Activated CD8-positive, alpha-beta memory T cell treated with anti-CD3 and anti-CD28 coated beads, Interleukin-2, amount 50 U/mL, for 24 hours (primary cell): ENCODE results near the gene CSRP1.
"Not testable (repeated sequence)": the region's sequence is repeated elsewhere in the genome, so short reads cannot be mapped to it uniquely, and the experiment has no call there.

Source experiments
- DNase-seq: peaks from one replicate; pipeline ENCODE4 v3.0.0-alpha.2; 2020; ENCODE audit errors: extremely low read depth

The CSRP1 gene

DNA sequence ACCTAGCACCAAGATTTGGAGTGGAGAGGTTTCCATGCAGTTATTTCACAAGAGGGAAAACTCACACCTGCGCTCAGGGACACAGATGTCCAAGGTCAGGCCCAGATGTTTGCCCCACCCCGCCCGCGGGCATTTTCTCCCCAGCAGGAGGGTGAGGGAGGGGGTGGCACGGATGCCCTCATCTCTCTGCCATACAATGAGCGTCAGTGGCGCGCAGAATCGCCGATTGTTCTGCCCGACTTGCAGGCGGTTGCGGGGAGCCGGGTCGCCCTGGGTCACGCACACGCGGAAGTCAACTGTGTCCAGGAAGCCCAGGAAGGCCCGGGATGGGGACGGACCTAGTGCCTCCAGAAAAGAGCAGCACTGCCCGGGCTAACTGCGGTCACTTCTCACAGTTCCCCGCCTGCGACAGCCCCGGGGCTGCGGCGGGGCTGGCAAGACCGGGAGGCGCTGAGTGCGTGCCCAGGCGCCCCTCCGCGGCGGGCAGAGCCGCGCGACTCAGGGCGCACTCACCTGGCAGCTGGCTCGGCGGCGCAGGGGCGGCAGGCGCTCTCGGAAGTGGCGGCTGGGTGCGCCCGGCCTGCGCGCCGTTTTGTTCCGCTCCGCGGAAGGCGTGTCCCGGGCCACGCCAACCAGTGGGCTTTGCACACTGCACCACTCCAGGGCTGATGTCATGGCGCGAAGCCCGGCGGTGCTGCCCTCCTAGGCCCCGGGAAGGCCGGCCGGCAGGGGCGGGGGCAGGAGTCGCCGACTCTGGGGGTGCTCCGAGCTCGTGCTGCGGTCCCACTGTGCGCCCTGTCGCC is at the start of gene CSRP1:
Gene CSRP1 (minus strand): TSS at position 567 of the 803 bp plus-strand sequence. CDS start 10,820 bp downstream, outside the sequence.
- peak; percentile 49 for DNase-seq

DNA sequence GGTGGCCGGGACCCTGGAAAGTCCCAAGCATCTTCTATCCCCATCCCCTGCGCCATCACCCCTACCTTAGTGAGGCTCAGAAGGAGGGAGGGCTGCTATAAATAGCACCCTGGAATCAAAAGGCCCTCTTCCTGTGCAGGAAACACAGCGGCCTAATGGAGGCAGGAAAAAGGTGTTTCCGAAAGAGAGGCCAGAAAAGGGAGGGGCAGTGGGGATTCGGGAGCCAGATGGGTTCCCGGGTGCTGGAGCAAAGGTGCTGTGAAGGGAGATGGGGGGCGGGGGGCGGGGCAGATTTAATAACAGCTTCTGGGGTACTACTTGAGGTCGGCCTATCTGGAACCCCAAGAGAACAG is 48.6 kb upstream of the CSRP1 start:
- DNase-seq = no peak

DNA sequence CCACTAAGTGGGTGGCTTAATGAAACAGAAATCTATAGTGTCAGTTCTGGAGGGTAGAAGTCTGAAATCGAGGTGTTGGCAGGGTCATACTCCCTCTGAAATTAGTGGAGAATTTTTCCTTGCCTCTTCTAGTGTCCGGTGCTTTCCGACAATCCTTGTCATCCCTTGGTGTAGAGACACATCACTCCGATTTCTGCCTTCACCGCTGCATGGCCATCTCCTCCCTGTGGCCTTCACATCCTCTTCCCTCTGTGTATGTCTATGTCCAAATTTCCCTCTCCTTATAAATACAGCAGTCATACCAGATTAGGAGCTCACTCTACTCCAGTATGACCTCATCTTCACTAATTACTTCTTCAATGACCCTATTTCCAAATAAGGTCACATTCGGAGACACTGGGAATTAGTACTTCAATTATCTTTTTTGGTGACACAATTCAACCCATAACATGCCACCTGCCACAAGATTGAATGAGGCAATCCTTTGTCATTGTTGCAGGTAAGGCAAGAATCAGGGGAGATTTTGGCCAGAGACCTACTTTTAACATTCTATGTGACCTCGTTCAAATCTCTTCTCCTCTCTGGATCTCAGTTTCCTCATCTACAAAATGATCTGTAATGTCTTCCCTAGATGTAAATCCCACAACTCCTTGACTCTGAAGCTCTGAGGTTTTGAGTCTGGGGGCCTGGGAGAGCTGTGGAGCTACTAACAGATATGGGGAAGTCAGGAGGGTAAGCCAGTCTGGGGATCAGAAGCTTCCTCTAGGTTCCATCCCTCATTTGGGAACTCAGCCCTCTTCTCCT is 48.1 kb upstream of the CSRP1 start:
- no peak for DNase-seq

DNA sequence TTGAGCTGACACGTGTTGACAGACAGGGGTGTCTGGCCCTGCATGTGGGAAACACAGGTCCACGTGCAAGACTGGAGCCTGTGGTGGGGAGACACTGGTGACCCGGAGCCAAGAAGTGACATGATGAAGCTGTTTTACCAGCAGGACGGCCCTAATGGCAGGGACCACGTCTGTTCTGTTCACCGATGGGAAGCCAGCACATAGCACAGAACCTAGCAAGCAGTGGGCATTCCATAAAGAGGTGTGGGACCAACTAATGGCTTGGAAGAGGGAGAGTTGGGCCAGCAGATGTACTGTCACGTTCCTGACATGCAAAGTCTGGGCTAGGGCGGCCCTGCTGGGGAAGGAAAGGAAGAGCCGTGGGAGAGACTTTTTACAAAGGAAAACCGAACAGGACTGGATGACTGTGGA is 47.3 kb upstream of the CSRP1 start:
- DNase-seq = no peak

DNA sequence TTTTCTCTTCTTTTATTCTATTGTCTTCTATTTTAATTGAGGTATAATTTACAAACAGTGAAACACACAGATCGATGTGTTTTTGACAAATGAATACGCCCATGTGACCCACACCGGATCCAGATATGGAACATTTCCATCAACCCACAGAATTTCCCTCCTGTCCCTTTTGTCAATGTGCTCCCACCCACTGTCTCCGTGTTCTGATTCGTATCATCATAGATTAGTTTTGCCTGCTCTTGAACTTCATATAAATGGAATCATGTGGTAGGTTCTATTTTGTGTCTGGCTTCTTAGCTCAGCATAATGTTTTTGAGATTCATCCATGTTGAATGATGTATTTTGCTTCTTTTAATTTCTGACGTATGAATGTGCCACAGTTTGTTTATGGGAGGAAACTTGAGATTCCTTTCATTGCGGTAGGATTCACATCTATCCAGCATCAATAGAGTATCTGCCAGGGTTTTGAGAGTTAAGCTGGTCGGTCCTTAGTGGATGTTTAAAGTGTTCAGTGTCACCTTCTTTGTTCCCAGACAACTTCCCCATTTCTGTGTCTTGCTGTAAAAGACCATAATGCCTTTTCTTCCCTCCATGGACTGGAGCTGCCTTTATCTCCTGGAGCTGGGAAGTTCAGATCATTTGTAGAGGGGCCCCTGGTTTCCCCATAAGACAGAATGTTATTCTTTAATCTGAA is 46.7 kb upstream of the CSRP1 start:
- DNase-seq = no peak

DNA sequence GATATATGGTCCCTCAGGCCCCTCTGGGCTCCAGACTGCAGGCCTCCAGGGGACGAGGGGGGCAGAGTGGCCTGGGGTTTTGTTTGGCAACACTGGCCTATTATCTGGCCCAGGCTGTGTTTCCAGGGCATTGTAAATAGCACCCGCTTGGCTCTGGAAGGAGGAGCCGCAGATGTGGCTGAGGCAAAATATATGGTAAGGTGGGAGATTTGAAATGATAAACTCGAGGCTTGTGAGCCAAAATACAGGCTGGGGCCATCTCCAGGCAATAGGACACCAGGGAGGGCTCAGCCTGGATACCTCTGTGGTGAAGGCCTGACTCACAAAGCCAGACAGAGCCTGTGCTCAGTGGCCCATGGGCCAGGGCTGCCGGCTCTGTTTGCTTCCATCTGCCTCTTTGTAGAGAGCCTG is 46.0 kb upstream of the CSRP1 start:
- DNase-seq = no peak

DNA sequence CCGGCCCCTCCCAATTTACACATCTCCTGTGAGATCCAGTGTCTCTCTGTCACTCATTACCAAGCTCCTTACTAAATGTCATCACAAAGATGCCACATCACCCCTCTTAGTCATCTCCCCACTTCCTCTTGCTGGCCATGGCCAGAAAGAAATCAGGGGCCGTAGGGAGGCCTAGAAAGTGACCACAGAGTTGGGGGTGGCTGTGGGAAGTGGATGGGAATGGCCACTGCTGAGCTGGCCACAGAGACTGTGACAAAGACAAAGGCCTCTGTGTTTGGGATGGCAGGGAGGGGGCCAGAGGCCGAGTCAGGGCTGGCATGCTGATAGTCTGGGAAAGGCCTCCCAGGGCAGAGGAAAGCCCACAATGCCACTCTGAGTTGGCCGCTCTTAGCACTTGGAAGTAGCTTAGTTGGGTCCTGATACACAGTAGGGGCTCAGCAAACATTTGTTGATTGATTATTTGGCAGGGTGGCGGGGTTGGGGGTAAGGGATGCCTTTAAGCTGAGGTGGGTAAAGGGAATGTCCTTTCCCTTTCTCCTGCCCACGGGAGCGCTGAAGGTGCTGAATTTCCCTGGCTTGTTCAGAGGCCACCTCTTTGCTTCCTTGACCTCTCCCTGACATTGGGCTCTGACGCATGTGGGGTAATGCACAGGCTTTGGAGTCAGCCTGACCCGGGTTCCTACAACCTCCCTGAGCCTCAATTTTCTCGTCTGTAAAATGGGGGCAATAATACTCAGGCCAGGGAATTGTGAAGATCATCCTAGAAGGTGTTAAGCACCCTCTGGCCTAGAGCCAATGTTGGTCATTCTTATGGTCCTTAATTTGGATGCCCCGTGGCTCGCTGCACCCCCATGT is 45.2 kb upstream of the CSRP1 start:
- DNase-seq = no peak

DNA sequence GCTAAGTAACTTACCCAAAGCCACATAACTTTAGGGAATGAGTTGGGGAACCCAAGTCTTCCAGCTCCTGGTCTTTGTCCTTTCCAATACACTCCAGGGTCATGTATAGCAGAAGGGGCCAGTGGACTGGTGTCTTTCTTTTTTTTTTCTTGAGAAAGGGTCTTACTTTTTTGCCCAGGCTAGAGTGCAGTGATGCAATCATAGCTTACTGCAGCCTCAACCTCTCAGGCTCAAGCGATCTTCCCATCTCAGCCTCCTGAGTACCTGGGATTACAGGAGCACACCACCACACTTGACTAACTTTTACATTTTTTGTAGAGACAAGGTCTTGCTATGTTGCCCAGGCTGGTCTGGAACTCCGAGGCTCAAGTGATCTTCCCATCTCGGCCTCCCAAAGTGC is 44.2 kb upstream of the CSRP1 start:
- no peak for DNase-seq

DNA sequence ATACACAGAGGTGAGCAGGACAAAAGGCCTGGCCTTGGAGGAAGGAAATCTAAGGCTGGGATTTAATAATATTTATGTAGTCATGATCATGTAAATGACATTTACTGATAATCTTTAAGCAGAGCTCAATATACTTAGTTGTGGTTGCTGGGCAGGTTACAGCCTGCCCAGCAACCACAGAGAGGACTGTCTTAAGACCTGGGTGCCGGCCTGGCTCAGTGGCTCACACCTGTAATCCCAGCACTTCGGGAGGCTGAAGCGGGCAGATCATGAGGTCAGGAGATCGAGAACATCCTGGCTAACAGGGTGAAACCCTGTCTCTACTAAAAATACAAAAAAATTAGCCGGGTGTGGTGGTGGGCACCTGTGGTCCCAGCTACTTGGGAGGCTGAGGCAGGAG is 42.6 kb upstream of the CSRP1 start:
- DNase-seq = not testable (repeated sequence)

DNA sequence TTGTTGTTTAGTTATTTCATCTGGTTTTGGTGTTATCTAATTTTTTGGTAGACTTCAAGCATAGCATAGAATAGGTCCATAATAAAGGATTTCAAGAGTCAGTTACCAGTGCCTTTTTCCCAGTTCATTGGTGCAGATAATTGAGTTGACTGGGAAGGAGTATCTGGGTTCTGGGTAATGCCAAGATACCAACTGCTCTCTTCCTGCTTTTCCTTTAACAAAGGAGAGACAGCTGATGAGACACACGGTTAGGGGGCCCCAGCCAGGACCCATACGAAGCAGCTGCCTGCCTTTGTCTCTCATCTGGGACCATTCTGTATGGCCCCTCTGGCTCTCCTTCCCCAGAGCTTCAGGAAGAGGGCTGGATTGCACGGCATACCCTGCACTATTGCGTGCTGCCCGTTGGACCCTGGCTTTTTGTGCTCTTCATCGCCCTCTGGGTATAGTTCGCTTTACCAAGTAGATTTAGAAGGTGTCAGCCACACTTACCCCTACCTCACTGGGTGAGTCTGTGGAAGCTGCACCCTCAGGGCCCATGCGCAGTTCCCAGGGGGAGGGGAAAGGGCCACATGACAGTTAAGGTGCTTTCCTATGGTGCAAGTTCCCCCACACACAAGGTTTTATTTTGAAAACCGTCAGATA is 39.0 kb upstream of the CSRP1 start:
- no peak for DNase-seq

DNA sequence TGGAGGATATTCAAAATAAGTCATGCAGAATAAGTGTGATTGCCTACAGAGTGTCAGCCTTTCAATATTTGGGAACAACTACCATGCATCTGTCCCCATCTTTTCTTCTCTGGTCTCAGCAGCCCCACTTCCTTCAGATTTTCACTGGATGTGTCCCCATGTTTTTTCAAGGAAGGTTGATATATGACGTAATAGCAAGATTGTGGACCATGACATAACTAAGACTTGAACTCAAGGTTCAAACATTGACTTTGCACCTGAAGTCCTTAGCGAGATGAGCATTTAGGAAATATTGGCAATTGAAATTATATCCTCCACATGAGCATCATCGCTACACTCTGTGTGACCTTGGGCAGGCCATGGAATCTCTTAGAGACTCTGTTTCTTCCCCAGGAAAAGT is 37.8 kb upstream of the CSRP1 start:
- DNase-seq = no peak

DNA sequence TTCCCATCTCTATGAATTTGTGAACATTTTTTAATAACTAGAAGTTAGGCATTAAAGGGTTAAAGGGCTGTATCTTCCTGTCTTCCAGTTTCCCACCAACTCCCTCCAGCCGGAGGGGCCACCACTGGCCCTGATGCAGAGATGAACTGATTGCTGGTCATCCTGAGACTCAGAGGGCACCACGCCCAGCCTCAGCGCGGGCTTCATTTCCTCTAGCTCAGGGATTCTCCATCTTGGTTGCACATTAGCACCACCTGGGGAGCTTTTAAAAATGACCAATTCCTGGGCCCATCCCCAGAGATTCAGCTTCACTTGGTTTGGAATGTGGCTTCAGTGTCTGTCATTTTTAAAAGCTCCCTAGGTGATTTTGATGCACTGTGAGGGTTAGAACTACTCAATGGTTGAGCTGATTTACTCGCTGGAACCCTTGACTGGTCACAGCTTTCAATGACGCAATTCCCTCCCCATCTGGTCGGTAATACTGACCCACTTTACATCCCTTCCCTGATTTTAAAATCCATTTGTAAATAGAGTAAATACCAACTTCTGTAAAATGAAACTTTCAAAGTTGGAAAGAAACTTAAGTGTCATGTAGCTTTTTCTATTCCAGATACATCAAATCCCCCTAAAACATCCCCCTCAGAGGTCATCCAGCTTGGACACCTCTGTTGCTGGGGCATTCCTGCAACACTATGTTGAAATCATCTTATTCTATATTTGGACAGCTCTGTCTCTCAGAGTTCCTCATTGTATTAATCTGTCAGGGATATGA is 37.1 kb upstream of the CSRP1 start:
- DNase-seq = no peak

DNA sequence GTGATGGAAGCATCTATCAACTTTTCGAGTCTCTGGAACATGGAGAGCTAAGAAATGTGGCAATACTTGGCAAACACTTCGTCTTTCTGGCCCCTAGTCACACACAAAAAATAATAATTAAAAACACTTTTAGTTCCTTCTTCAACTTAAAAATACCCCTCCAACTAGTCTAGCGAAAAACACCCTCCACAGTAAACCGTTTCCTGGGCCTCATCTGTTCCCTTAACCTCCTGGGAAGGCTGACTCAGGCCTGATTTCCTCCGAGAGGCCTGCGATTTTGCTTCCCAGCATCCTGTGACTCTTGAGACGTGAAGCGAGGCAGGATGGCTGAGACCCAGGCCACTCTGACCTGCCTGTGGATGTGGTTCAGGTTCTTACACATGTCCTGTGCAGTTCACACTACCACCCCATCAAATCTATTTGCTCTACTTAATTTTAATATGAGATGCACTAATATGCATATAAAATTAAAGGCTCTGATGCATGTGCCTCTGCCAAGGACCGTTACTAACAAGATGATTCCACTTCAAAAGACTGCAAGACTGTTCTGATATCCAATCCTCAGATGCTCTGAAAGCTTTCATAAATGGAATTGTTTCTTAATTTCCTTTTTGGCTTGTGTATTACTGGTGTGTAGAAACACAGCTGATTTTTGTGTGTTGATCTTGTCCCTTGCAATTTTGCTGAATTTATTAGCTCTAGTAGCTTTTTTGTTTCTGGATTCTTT is 35.5 kb upstream of the CSRP1 start:
- DNase-seq = no peak

DNA sequence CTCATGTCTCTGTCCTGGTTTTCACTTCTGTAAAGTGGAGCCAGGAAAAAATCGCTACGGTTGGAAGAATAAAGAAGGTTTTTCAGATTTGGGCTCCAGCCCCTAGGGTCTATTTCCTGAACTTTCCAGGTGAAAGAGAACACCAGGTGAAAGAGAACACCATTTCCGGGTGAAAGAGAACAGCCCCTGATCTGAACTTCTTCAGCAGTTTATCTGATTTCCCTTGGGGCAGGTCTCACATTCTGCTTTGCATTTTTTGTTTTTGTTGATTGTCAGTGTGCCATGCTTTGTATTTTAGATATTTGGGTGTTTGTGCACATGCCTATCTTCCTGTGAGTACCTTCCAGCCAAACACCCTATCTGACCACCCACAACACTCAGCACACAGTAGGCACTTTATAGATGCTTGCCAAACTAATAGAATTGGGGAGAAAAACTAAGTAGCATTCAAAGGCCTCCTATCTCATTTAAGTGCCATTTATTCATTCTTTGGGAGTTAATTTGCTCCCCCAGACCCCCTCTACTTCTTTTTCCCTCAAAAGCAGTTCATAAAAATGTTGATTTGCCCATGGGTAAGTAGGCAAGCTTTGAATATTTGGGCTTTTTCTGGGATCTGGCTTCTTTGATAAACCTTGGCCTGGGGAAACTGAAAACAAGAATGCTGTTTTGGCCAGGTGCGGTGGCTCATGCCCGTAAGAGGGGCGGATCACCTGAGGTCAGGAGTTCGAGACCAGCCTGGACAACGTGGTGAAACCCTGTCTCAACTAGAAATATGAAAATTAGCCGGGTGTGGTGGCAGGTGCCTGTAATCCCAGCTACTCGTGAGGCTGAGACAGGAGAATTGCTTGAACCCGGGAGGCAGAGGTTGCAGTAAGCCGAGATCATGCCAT is 34.2 kb upstream of the CSRP1 start:
- no peak for DNase-seq

DNA sequence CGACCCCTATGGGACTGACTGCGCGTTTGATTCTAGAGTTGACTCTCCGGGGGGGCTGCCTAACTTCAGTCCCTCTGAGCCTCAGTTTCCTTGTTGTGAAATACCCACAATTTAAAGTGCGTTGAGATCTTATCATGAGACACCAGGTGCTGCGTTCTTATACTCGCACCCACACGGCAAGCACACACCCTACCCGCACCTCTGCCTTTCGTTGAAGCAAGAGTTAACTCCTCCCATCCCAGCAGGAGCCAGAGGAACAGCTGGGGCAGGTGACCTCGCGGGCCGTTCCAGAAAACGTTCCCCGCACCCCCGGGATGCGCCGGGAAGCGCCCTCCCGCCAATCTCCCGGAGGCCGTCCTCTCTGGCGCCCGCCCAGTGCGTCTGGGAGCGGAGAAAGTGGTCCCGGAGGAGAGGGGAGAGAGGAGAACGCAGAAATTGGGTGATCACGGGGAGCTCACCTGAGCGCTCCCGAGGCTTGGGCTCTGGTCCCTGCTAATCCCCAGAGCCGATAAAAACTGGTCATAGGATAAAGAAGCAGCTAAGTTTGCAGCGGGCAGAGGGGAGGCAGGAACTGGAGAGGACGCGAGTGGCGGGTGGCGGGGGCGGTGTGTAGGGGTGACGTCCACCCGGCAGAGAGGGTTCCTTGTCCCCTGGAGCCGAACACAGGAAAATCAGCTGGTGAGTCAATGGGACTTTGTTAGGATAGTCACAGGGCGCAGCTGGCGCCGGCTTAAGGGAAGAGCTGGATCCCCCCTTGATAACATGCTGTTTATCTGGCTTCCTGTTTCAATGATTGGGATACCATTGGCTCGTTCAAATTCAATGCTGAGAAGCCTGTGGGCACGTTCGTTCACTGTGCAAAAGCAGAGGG is 32.9 kb upstream of the CSRP1 start:
- DNase-seq = no peak

DNA sequence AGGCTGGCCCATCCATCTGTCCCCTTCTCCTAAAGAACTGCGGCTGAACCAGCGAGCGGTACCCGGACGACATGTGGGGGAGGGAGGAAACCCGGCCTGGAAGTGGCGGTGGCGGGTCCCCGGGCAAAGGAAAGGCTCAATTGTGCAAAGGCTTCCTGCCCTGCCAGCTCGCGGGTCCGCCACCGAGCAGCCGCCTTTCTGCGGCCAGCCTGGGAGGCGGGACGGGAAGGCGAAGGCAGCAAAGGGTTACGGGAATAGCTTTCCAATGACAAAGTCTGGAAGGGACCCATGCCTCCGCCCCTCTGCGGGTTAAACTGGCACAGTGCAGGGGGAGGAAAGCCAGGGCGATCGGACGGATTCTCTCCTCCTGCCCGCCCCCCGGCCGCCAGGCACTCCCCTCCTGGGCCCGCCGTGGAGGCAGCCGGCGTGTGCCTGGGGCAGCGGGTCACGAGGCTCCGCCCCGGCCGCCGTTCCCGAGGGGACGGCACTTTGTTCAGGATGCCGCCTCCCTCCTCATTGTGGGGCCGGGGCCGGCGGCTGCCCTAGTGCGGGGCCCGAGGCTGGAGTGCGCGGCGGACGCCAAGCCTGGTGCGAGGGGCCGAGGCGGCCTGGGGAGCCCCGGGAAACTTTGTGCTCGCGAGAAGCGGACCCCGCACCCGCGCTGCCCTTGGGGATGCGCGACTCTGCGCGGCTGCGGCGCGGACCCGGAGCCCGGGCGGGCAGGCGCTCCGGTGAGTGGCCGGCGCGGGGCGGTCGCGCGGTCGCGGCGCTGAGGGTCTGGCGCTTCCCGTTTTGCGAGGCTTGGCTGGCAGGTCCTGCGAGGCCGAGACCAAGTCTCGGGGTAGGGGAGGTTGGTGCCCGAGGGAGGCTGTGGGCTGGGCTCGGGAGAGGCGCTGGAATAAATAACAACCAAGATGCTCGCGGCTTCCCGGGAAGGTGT is 32.0 kb upstream of the CSRP1 start, which contains the start of gene NAV1:
Gene NAV1 (plus strand): TSS at position 516 of the 940 bp plus-strand sequence. CDS start 83,758 bp downstream, outside the sequence.
- DNase-seq = no peak
